Measurements from ENCODE around the gene ZNF260. TPM values are rescaled to one million over a fixed set of nuclear protein-coding genes. Genes with fewer than 3 reads are reported as not detected.

Gene ZNF260
- total RNA-seq = 32.1 and 46.4 TPM in 2 replicates
- long read RNA-seq, full-length matches to known transcripts = 35 of 78 reads
- long read RNA-seq, partial matches to known transcripts = 0 of 78 reads
- long read RNA-seq, other reads (novel, unspliced or antisense) = 43 of 78 reads

DNA sequence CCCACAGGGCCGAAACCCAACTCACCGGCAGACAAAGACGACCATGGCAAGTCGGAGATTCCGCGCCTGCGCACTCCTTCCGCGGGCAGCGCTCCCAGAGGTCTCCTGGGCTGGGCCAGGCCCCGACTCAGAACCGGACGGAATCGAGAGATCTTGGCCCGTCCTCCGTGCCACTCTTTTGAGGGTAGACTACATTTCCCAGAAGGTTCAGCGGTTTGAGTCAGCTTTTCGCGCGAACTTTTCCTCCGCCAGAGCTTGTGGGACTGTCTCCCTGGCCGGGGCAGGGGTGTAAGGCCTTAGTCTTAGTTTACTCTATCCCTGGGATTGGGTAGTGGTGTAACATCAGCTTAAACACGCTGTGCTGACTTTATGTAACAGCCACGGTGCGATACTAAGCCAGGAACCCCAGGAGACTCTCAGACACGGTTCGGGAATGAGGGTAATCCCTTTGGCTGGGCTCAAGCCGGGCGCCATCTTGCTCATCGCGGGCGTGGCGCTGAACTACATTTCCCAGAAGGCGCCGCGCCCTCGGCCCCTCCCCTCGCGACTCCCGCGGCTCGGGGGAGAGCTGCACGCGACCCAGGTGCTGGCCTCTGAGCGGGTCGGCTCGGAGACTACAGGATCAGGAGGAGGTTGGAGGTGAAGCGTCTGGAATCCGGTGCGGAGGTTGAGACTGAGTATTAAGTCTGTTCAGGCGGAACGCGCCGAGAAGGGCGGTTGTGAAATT lies at the start of gene ZNF260:
ZNF260 (minus strand) TSS at position 78 of the 727 bp plus-strand sequence. CDS start 13,033 bp downstream, outside the sequence.
- Mint-ChIP-seq H3K27me3 (ENCODE audit: low read depth) (peaks cover 3% of the 10 kb centered on the region), H3K4me1 (peaks cover 21% of the 10 kb centered on the region), H3K27ac (ENCODE audit: unreplicated experiment) (peak within 1 kb of the TSS; percentile 100), H3K36me3 (ENCODE audit: low read depth) (peaks cover 52% of the 10 kb centered on the region), H3K4me3 (peak within 1 kb of the TSS; percentile 99), H3K9me3 (peaks cover 16% of the 10 kb centered on the region)
- TF ChIP-seq, protein P1, sequence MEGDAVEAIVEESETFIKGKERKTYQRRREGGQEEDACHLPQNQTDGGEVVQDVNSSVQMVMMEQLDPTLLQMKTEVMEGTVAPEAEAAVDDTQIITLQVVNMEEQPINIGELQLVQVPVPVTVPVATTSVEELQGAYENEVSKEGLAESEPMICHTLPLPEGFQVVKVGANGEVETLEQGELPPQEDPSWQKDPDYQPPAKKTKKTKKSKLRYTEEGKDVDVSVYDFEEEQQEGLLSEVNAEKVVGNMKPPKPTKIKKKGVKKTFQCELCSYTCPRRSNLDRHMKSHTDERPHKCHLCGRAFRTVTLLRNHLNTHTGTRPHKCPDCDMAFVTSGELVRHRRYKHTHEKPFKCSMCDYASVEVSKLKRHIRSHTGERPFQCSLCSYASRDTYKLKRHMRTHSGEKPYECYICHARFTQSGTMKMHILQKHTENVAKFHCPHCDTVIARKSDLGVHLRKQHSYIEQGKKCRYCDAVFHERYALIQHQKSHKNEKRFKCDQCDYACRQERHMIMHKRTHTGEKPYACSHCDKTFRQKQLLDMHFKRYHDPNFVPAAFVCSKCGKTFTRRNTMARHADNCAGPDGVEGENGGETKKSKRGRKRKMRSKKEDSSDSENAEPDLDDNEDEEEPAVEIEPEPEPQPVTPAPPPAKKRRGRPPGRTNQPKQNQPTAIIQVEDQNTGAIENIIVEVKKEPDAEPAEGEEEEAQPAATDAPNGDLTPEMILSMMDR (conservative IDR thresholded peaks at IDR 0.05) = no peak
- DNase-seq (ENCODE audit: low read depth, low spot score) = peak; percentile 88

DNA sequence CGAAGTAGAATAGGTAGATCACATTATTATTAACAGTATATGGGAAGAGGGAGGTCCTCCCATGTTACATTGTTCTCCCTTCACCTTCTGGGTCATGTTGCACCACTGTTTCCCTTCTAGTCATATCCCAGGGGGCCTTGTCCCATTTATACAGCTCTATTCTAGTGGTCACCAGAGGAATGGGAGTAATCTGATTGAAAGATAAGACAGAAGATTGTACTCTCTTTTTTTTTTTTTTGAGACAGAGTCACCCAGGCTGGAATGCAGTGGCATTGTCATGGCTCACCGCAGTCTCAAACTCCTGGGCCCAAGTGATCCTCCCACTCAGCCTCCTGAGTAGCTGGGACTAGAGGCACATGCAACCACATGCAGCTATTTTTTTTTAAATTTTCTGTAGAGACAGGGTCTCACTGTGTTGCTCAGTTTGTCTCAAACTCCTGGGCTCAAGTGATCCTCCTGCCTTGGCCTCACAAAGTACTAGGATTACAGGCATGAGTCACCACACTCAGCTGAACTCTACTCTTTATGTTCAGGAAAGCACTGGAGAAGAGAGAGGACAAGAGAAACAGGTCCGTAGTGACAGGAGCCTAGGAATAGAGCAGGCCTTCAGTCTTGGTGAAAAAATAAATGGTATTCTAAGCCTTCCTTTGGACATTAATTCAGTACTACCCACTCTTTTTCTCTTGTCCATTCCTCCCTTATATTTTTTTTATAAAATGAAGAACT lies 49.4 kb upstream of the ZNF260 start:
- Mint-ChIP-seq H3K9me3 (peaks cover 8% of the 10 kb centered on the region), H3K4me1 (peaks cover 25% of the 10 kb centered on the region), H3K36me3 (ENCODE audit: low read depth) (peaks cover 48% of the 10 kb centered on the region), H3K27me3 (ENCODE audit: low read depth) (no peaks in the 10 kb centered on the region), H3K27ac (ENCODE audit: unreplicated experiment) (no peak overlapping the region), H3K4me3 (peak overlapping the region; percentile 49)
- TF ChIP-seq, protein P1 (conservative IDR thresholded peaks at IDR 0.05) = no peak
- DNase-seq (ENCODE audit: low read depth, low spot score) = no peak

DNA sequence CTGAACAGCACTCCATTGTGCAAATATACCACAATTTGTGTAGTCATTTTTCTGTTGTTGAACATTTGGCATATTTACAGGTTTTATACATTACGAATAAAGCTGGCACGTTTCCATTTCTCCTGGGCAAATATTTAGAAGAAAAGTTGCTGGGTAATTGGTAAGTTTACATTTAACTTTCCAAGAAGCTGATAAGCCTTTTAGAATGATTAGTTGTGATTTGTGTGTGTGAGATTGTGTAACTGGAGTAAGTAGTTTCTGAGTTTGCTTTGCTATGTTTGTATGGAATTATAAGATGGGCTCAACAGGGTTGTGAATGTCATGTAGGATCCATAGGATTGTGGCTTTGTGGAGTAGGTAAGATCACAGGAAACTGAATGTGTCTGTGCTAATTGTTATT lies 46.7 kb upstream of the ZNF260 start:
- Mint-ChIP-seq H3K36me3 (ENCODE audit: low read depth) (peaks cover 36% of the 10 kb centered on the region), H3K4me1 (peaks cover 34% of the 10 kb centered on the region), H3K27me3 (ENCODE audit: low read depth) (no peaks in the 10 kb centered on the region), H3K4me3 (peak overlapping the region; percentile 94), H3K9me3 (no peaks in the 10 kb centered on the region), H3K27ac (ENCODE audit: unreplicated experiment) (no peak overlapping the region)
- TF ChIP-seq, protein P1 (conservative IDR thresholded peaks at IDR 0.05) = no peak
- no peak for DNase-seq (ENCODE audit: low read depth, low spot score)

DNA sequence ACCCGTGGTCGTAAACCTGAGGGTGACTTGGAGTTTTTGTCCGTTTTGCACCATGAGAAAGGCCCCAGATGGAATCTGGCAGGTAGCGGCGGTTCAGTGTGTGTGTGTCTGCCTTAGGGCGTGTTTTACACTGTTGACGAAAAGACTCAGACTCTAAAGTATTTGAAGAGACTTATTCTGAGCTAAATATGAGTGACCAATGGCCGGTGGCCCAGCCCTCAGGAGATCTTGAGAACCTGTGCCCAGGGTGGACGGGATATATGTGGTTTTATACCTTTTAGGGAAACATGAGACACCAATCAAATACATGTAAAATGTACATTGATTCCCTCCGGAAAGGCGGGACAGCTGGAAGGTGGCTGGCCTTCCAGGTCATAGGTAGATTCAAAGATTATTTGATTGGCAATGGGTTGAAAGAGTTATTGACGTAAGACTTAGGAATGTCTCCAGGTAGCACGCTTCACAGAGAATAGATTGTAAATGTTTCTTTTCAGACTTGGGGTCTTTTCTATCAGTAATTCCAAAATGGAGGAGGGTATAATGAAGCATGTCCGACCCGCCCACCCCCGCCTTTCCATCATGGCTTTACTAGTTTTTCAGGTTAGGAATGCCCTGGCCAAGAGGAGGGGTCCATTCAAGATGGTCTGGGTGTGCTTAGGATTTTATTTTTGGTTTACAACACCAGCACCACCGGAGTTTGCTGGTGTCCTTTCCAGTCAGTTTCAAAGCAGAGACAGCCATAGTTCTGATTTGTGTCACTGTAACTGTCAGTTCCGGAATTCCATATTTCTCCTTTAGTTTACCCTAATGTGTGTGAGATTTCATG lies 46.0 kb upstream of the ZNF260 start:
- peaks cover 34% of the 10 kb centered on the region for H3K4me1 Mint-ChIP-seq
- H3K9me3 Mint-ChIP-seq = no peaks in the 10 kb centered on the region
- H3K4me3 Mint-ChIP-seq = peak overlapping the region; percentile 94
- peaks cover 35% of the 10 kb centered on the region for H3K36me3 Mint-ChIP-seq (ENCODE audit: low read depth)
- H3K27ac Mint-ChIP-seq (ENCODE audit: unreplicated experiment) = peak overlapping the region; percentile 84
- TF ChIP-seq, protein P1 (conservative IDR thresholded peaks at IDR 0.05) = no peak
- H3K27me3 Mint-ChIP-seq (ENCODE audit: low read depth) = no peaks in the 10 kb centered on the region
- no peak for DNase-seq (ENCODE audit: low read depth, low spot score)

Data from neural crest cell (in vitro differentiated cells).